Suppressor macrophage treated with lipopolysaccharide for 1 hour (primary cell): Measurements from ENCODE around the gene A1BG.
"Not testable (repeated sequence)": the region's sequence is repeated elsewhere in the genome, so short reads cannot be mapped to it uniquely, and the experiment has no call there.

Experiments
- DNase-seq, 3 donors: peaks; one replicate each; pipeline ENCODE4 v3.0.0-alpha.2; 2020 to 2022

The A1BG gene

GRCh38 chr19:58356766-58357480 is 3.6 kb upstream of the A1BG start:
- no peak for DNase-seq

DNA sequence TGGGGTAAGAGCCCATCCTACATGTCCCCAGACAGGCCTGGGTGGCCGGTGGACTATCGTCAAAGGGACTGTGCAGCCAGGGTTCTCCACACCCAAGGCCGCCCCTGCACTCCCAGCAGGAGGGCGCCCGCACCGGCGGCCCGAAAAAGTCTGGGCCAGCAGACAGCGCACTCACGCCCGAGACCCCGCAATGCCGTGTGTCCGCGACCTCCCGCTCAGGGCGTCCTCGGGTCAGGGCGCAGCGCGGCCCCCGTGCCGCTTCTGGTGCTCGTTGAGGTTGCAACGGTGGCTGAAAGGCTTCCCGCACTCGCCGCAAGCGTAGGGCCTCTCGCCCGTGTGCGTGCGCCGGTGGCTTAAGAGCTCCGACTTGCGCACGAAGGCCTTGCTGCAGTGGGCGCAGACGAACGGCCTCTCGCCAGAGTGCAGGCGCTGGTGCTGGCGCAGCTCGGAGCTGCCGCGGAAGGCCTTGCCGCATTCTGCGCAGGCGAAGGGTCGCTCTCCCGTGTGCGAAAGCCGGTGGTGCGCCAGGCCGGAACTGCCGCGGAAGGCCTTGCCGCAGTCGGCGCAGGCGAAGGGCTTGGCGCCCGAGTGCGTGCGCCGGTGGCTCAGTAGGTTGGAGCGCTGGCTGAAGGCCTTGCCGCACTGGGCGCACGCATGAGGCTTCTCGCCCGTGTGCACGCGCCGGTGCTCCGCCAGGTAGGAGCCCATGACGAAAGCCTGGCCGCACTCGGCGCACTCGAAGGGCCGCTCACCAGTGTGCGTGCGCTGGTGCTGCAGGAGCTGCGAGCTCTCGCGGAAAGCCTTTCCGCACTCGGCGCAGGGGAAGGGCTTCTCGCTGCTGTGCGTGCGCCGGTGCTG is 2.8 kb upstream of the A1BG start:
- DNase-seq = no peak

DNA sequence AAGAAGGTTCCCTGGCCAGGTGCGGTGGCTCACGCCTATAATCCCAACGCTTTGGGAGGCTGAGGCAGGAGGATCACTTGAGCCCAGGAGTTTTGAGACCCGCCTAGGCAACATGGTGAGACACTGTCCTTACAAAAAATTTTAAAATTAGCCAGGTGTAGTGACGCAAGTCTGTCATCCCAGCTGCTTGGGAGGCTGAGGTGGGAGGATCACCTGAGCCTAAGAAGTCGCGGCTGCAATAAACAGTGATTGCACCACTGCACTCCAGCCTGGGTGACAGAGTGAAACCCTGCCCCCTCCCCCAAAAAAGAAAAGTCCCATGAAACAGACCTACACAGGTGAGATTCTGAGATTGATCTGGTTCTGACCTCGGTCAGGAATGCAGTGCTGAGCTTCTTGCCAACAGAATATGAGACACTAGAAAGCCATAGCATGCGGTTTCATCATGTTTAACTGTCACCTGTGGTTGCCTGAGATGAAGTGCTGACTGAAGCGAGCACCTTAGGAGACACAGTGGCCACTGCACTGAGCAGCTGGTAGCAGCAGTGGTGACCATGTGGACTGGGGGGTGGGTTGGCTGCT is 2.0 kb upstream of the A1BG start:
- DNase-seq = no peak

GRCh38 chr19:58354478-58355030 is 1.3 kb upstream of the A1BG start:
- no peak for DNase-seq

GRCh38 chr19:58353717-58354477 is 605 bp upstream of the A1BG start:
- no peak for DNase-seq

DNA sequence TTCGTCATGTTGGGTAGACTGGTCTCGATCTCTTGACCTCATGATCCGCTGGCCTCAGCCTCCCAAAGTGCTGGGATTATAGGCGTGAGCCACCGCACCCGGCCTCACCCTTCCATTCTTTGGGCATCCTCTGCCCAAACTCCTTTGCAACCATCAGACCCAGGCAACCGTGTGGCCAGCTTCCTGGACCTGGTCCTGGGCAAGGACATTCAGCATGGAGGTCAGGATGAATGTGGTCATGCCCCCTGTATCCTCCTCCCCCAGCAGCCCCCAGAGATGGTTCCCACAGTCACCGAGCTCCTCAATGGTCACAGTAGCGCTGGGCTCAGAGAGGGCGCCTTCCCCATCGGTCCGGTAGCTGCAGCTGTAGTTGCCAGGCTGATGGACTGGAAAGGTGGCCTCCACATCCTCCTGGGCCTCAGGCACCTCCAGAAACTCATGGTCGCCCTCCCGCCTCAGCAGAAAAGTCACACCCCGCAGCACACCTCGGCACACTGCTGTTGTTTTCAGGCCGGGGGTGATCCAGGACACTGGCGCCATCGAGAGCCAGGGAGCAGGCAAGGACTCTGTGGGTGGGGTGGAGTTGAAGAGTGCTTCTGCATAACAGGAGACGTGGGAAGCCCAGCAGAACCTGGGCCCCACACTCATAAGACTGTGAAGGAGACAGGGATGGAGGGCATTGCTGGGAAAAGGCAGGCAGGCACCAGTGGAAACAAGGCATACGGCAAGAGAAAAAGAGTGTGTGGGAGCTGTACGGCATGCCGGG is 1.1 kb downstream of the A1BG start:
- no peak for DNase-seq

- DNase-seq = no peak
Observed at GRCh38 chr19:58351558-58351878, 1.8 kb downstream of the A1BG start.

GRCh38 chr19:58350871-58351557 is 2.3 kb downstream of the A1BG start:
- no peak for DNase-seq

DNA sequence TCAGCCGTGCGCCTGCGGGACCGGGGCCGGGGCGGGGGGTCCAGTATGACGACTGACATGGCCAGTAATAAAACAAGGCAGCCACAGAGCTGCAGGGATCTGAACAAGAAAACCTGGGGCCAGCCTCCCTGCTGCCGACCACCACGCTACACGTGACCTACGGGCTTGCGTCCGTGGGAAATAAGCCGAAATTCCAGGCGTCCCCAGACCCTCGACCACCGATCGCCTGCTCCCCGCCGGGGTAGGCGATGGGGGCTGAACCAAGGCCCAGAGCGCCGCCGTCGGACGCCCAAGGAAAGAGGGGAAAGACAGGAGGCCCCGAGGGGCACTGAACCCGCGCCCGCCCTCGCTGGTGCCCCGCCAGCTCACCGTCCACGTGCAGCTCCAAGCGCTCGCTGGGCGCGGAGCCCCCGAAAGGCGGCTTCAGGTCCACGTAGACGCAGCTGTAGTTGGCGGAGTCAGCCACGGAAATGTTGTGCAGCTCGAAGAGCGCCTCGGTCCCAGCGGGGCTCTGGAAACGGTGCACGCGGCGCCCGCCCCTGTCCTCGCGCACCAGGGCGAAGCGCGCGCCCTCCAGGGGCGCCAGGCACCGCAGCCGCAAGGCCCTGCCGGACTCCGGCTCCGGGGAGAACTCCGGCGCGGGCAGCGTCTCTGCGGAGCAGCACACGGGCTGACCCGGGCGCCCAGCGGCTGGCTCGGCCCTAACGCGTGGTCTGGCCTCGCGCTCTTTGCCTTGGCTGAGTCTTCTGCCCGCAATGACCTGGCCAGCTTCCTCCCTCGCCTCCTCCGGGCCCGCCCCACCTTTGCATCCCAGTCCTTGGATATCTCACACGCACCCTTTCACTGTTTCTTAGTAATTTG is 3.1 kb downstream of the A1BG start:
- no peak for DNase-seq

- no peak for DNase-seq
Observed at GRCh38 chr19:58349590-58349989, 3.7 kb downstream of the A1BG start.

GRCh38 chr19:58348080-58348479 is 5.2 kb downstream of the A1BG start:
- not testable (repeated sequence) for DNase-seq

GRCh38 chr19:58346961-58347929 is 6.0 kb downstream of the A1BG start:
- DNase-seq = peak; percentile 77 to 93 (median 81)

DNA sequence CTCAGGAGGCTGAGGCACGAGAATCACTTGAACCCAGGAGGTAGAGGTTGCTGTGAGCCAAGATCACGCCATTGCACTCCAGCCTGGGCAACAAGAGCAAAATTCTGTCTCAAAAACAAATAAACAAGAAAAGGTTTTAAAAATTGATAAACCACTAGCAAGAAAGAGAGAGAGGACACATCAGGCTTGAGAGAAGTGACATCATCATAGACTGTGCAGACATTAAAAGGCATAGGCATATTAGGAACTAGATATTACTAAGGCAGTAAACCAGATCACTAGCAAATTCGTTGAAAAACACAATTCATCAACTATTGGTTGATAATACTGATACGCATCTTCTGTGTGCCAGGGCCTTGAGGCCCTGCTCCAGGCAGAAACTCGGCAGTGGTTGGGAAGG is 7.7 kb downstream of the A1BG start:
- DNase-seq = no peak

DNA sequence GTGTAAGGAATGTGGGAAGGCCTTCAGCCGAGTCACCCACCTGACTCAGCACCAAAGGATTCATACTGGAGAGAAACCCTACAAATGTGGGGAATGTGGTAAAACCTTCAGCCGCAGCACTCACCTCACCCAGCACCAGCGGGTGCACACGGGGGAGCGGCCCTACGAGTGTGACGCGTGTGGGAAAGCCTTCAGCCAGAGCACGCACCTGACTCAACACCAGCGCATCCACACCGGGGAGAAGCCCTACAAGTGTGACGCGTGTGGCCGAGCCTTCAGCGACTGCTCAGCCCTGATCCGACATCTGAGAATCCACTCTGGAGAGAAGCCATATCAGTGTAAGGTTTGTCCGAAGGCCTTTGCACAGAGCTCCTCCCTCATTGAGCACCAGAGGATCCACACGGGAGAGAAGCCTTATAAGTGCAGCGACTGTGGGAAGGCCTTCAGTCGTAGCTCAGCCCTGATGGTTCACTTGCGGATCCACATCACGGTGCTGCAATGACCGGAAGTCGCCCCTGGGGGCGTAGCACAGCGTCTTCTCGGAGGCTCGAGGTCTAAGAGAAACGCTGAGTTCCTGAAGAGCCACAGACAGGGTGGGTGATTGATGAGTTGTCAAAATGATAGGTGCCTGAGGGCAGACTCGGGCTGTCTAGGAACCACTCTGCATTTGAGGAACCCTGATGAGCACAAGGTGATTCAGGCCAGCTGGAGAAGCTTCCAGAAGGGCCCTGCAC is 14.3 kb downstream of the A1BG start:
- no peak for DNase-seq

GRCh38 chr19:58338336-58338735 is 15.0 kb downstream of the A1BG start:
- no peak for DNase-seq

DNA sequence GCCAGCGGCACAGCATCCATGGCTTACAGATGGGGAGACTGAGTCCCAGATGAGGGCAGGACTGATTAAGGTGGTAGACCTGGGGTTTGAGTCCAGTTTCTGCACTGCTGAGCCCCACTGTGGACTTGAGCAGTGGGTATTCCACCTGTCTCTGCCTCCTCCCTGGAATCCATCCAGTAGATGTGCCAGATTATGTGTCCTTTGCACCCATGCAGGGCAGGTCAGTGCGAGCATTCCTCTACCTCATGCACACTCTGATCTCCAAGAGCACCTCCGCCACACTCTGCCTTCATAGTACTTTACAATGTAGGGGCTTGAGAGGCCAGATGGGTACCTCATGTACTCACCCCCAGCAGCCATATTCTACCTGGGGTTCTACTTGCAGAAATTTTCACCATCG is 16.5 kb downstream of the A1BG start:
- no peak for DNase-seq

DNA sequence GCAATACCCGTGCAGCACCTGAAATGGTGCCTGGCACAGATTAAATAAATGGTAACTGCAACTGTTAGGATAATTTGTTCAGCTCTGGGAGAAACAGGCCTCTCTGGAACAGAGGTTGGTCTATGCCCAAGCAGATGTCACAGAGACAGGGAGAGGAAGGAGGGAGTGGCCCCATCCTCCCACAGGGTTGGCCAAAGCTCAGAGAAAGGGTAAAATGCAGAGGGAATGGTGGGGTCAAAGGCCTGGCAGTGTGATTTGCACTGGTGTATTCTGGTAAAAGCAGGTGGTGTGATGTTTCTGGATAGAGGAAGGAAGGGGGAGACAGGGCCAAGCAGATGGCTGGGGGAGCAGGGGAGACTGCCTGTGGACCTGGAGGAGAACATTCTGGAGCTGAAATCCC is 17.1 kb downstream of the A1BG start:
- DNase-seq = no peak

DNA sequence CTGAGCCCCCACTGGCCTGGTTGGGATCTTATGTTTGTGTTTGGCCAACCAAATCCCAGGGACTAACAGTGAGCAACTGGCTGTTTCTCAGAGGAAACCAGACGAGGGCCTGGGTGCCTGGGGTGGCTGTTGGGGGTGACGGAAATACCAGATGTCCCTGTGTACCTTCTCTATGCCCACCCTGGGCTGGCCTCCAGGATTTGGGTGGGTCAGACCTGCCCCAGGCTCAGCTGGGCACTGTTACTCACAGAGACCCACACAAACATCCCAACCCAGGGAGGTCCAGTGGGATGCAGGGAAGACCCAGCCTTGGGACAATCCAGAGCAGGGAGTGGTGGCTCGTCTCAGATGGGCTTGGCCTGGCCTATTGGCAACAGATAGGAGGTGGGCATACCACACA is 17.7 kb downstream of the A1BG start:
- DNase-seq = no peak
